ENCODE data around the gene ARHGAP5. TPM values are rescaled to one million over a fixed set of nuclear protein-coding genes. Genes with fewer than 3 reads are reported as not detected.

ARHGAP5 gene
- total and polyA plus RNA-seq, 9 of the 15 experiments (the other 6 are each of a cell fraction or from before 2014, with no cell fraction given): 3.1 to 21.8 (median 12.1) TPM

- Histone ChIP-seq H3K27me3 (ENCODE audit: control insufficient read depth in 2 of 2, insufficient read depth in 2 of 2, low read length in 2 of 2) (no peaks in the 10 kb centered on the region), H3K9me3 (replicated peaks; ENCODE audit: control insufficient read depth, insufficient read depth, low read depth, low read length) (no peaks in the 10 kb centered on the region), H3K27ac (ENCODE audit: extremely low read depth, low read depth, low read length) (no peak overlapping the region), H3K79me2 (ENCODE audit: control insufficient read depth, insufficient read depth, low read length) (peaks cover 30% of the 10 kb centered on the region), H2AFZ (ENCODE audit: low read depth, low read length) (no peak overlapping the region), H3K4me2 (ENCODE audit: insufficient read depth, low read length) (no peak overlapping the region), H3K9me1 (ENCODE audit: control insufficient read depth, insufficient read depth, low read length) (no peaks in the 10 kb centered on the region), H4K20me1 (replicated peaks; ENCODE audit: control insufficient read depth, insufficient read depth, low read length) (no peaks in the 10 kb centered on the region; the same call in 1 of the 2 replicates), H3K4me1 (replicated peaks in 1 of 2; ENCODE audit: control insufficient read depth in 2 of 2, insufficient read depth in 2 of 2, low read length in 2 of 2) (no peaks in the 10 kb centered on the region), H3K4me3 (no peak overlapping the region), H3K36me3 (ENCODE audit: control insufficient read depth, insufficient read depth, low read length) (no peaks in the 10 kb centered on the region; the same call in 1 of the 3 replicates), H3K9ac (ENCODE audit: insufficient read depth in 1 of 2, low read depth in 2 of 2, low read length in 2 of 2) (no peak overlapping the region)
- no peak for DNase-seq (ENCODE audit: extremely low read depth in 1 of 4, low spot score in 3 of 4)
- WGBS (ENCODE audit: insufficient coverage, low coverage, missing lambda C conversion rate): 100% methylated on average over 1 of the region's 1 CpG
- FAIRE-seq: no peak
- no TSS peak for BruUV-seq (replicated peaks)
- in situ Hi-C loops (cut with MboI) (no loop called here), intact Hi-C loops (cut with micrococcal nuclease) (no loop called here)
- no peak for ATAC-seq
- ChIA-PET POLR2A (no interaction called here), CTCF (ENCODE audit: low intra/inter-chr PET ratio) (no interaction called here)
- TF ChIP-seq ZNF174 (CRISPR knock-in tag; IDR thresholded peaks at IDR 0.05) (no peak), POLR2H (tag; IDR thresholded peaks at IDR 0.05; ENCODE audit: low read depth) (no peak), JUNB (CRISPR knock-in tag; conservative IDR thresholded peaks at IDR 0.05) (no peak), FOXO4 (CRISPR knock-in tag; IDR thresholded peaks at IDR 0.05) (no peak), MEIS2 (IDR thresholded peaks at IDR 0.05; ENCODE audit: partially characterized antibody) (no peak), RFX5 (IDR thresholded peaks at IDR 0.05; ENCODE audit: low read depth, low read length) (no peak), CLOCK (CRISPR knock-in tag; IDR thresholded peaks at IDR 0.05; ENCODE audit: borderline replicate concordance) (no peak), ELK3 (CRISPR knock-in tag; IDR thresholded peaks at IDR 0.05) (no peak), HDAC1 (IDR thresholded peaks at IDR 0.05) (no peak), GTF2F1 (IDR thresholded peaks at IDR 0.05; ENCODE audit: low read depth, low read length) (no peak), ATF6 (CRISPR knock-in tag; IDR thresholded peaks at IDR 0.05) (no peak), DPF2 (IDR thresholded peaks at IDR 0.05) (no peak), STAT5B (CRISPR knock-in tag; IDR thresholded peaks at IDR 0.05) (no peak), TBP (optimal IDR thresholded peaks at IDR 0.05; ENCODE audit: low read depth, low read length) (no peak), ZBTB26 (CRISPR knock-in tag; IDR thresholded peaks at IDR 0.05) (no peak), PML (IDR thresholded peaks at IDR 0.05; ENCODE audit: low read length) (no peak)
Measured at GRCh38 chr14:32104308-32104707, 27.2 kb downstream of the ARHGAP5 start.

Measured in K562 (cell line).